HuH-7.5 (cell line): ENCODE measurements around the gene HSPA14.
"Not testable (repeated sequence)": the region's sequence is repeated elsewhere in the genome, so short reads cannot be mapped to it uniquely, and the experiment has no call there.

Experiments
- DNase-seq: peaks from one replicate; pipeline ENCODE4 v3.0.0; 2011; ENCODE audit warnings: low spot score

The HSPA14 gene

GRCh38 chr10:14838582-14839304 is 637 bp downstream of the HSPA14 start:
- DNase-seq = peak; percentile 39

- DNase-seq = no peak
Measured at GRCh38 chr10:14839305-14839695, 1.2 kb downstream of the HSPA14 start.

- no peak for DNase-seq
Measured at GRCh38 chr10:14840178-14840577, 2.1 kb downstream of the HSPA14 start.

GRCh38 chr10:14843327-14843988 is 5.4 kb downstream of the HSPA14 start:
- no peak for DNase-seq

GRCh38 chr10:14844948-14845347 is 6.8 kb downstream of the HSPA14 start:
- no peak for DNase-seq

- DNase-seq = no peak
Measured at GRCh38 chr10:14852236-14852635, 14.1 kb downstream of the HSPA14 start.

- DNase-seq = no peak
Measured at GRCh38 chr10:14855453-14855852, 17.3 kb downstream of the HSPA14 start.

- no peak for DNase-seq
Measured at GRCh38 chr10:14858338-14858960, 20.3 kb downstream of the HSPA14 start.

- no peak for DNase-seq
Measured at GRCh38 chr10:14859043-14859442, 20.9 kb downstream of the HSPA14 start.

GRCh38 chr10:14859775-14860174 is 21.7 kb downstream of the HSPA14 start:
- no peak for DNase-seq

- no peak for DNase-seq
Measured at GRCh38 chr10:14860791-14861190, 22.7 kb downstream of the HSPA14 start.

- not testable (repeated sequence) for DNase-seq
Measured at GRCh38 chr10:14864466-14864865, 26.4 kb downstream of the HSPA14 start.

GRCh38 chr10:14864871-14865270 is 26.8 kb downstream of the HSPA14 start:
- DNase-seq = not testable (repeated sequence)

- DNase-seq = no peak
Measured at GRCh38 chr10:14873090-14873760, 35.1 kb downstream of the HSPA14 start.

GRCh38 chr10:14875941-14876340 is 37.8 kb downstream of the HSPA14 start:
- DNase-seq = no peak

GRCh38 chr10:14876764-14877163 is 38.7 kb downstream of the HSPA14 start:
- DNase-seq = no peak

GRCh38 chr10:14878266-14879123 is 40.4 kb downstream of the HSPA14 start, which contains the start of gene SUV39H2:
Gene SUV39H2, plus strand, starts transcription at chr10:14878866. Its CDS starts 23 bp downstream, at chr10:14878889.
- DNase-seq = peak; percentile 95

GRCh38 chr10:14879124-14879927 is 41.2 kb downstream of the HSPA14 start:
- DNase-seq = peak; percentile 40

GRCh38 chr10:14879928-14880193 is 41.8 kb downstream of the HSPA14 start:
- peak; percentile 16 for DNase-seq

GRCh38 chr10:14880229-14880628 is 42.1 kb downstream of the HSPA14 start:
- no peak for DNase-seq

- DNase-seq = no peak
Measured at GRCh38 chr10:14884082-14884481, 46.0 kb downstream of the HSPA14 start.
